Activated naive CD4-positive, alpha-beta T cell treated with anti-CD3 and anti-CD28 coated beads, Interleukin-2, amount 50 U/mL, for 24 hours (primary cell): Measurements from ENCODE around the gene CALHM2.

Experiments
- H3K27ac Mint-ChIP-seq: one replicate; pipeline ENCODE4 v1.8.0; 2021; ENCODE audit warnings: mild to moderate bottlenecking, mixed read lengths
- H3K27me3 Mint-ChIP-seq: one replicate; pipeline ENCODE4 v1.8.0; 2021; ENCODE audit warnings: mixed read lengths
- H3K36me3 Mint-ChIP-seq: one replicate; pipeline ENCODE4 v1.8.0; 2021; ENCODE audit warnings: mixed read lengths
- H3K4me1 Mint-ChIP-seq: one replicate; pipeline ENCODE4 v1.8.0; 2021; ENCODE audit warnings: mixed read lengths
- H3K4me3 Mint-ChIP-seq: one replicate; pipeline ENCODE4 v1.8.0; 2021; ENCODE audit warnings: mild to moderate bottlenecking, mixed read lengths
- H3K9me3 Mint-ChIP-seq: one replicate; pipeline ENCODE4 v1.8.0; 2021; ENCODE audit warnings: mixed read lengths

The CALHM2 gene

GRCh38 chr10:103463499-103463898, 11.3 kb upstream of the CALHM2 start:
- Mint-ChIP-seq H3K4me3 (no peak overlapping the region), H3K4me1 (no peaks in the 10 kb centered on the region), H3K9me3 (no peaks in the 10 kb centered on the region), H3K36me3 (no peaks in the 10 kb centered on the region), H3K27ac (no peak overlapping the region), H3K27me3 (no peaks in the 10 kb centered on the region)

DNA sequence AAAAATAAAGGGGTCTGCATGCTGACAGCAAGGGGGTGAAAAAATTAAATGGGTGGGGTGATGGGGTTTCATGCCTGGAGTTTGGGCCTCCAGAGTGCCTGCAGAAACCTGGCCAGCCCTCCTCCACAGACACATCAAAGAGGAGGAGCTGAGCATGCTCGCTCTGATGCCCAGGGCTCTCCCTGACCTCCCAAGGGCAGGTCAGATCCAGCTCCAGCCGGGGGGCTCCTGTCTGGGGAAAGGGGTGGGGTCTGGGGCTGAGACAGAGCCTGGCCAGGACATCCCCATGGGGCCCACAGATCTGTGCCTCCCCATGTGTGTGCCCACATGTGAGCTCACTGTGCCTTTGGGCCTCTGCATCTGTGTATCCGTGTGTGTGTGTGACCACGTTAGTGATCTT, 7.4 kb upstream of the CALHM2 start:
- no peaks in the 10 kb centered on the region for H3K36me3 Mint-ChIP-seq
- H3K9me3 Mint-ChIP-seq, result no peaks in the 10 kb centered on the region
- no peak overlapping the region for H3K4me3 Mint-ChIP-seq
- H3K4me1 Mint-ChIP-seq, result no peaks in the 10 kb centered on the region
- H3K27me3 Mint-ChIP-seq, result no peaks in the 10 kb centered on the region
- H3K27ac Mint-ChIP-seq, result no peak overlapping the region

DNA sequence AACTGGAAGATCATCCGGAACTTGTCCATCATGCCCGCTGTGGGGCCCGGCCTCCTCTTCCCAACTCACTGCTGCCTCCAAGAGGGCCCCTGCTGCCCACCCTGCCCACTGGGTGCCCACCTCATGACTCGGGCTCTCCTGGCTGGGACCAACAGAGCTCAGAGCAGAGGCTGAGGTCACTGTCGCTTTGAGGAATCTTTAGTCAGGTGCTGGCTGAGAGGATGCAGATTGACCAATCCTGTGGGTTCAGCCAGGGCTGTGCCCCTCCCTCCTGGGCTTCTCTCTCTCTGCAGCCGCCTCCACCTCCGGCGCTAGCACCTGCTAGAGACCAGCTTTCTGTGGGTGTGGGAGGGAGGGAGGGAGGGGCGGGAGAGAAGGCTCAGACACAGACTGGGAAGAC, 6.5 kb upstream of the CALHM2 start, which contains the start of gene CALHM1:
Gene CALHM1 (minus strand): TSS at position 181 of the 400 bp plus-strand sequence. CDS start 149 bp downstream, at position 32.
- no peak within 1 kb of the TSS for H3K27ac Mint-ChIP-seq
- H3K36me3 Mint-ChIP-seq, result no peaks in the 10 kb centered on the region
- no peaks in the 10 kb centered on the region for H3K27me3 Mint-ChIP-seq
- H3K9me3 Mint-ChIP-seq, result no peaks in the 10 kb centered on the region
- H3K4me1 Mint-ChIP-seq, result peaks cover under 1% of the 10 kb centered on the region
- no peak within 1 kb of the TSS for H3K4me3 Mint-ChIP-seq

DNA sequence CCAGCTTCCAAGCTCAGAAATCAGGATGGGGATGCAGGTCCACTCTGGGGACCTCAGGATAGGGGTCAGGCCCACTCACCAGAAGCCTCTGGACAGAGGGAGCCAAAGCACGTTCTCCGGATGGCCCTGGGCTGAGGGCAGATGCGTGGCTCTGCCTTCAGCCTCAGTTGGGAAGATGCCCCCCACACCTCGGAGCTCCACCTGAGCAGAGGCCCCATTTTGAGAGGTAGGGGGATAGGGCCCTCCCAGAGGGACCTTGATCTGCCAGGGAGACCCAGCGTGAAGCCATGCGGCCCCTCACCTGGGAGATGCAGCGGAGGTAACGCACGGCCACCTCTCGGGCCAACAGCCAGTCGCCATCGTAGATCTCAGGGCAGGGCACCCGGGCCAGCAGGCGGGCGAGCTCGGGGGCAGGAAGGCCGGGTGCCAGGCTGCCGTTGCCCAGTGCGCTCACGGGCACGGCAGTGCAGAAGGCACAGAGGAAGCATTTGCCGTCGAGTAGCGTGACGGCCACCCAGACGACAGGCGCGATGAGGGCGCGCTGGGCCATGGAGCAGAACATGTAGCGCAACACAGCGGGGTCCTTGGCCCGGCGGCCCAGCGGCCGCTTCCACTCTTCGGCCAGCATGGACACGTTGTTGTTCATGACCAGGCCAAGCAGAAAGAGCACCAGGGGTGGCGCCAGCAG, 5.9 kb upstream of the CALHM2 start:
- Mint-ChIP-seq H3K27ac (no peak overlapping the region), H3K4me1 (peaks cover 4% of the 10 kb centered on the region), H3K9me3 (no peaks in the 10 kb centered on the region), H3K36me3 (no peaks in the 10 kb centered on the region), H3K27me3 (no peaks in the 10 kb centered on the region), H3K4me3 (no peak overlapping the region)

- no peak overlapping the region for H3K4me3 Mint-ChIP-seq
- no peaks in the 10 kb centered on the region for H3K36me3 Mint-ChIP-seq
- no peaks in the 10 kb centered on the region for H3K9me3 Mint-ChIP-seq
- H3K27me3 Mint-ChIP-seq, result no peaks in the 10 kb centered on the region
- H3K27ac Mint-ChIP-seq, result peak overlapping the region; percentile 72
- peaks cover 5% of the 10 kb centered on the region for H3K4me1 Mint-ChIP-seq
Measured at GRCh38 chr10:103457176-103457712, 5.1 kb upstream of the CALHM2 start.

GRCh38 chr10:103456074-103456660, 4.0 kb upstream of the CALHM2 start:
- Mint-ChIP-seq H3K4me3 (no peak overlapping the region), H3K36me3 (no peaks in the 10 kb centered on the region), H3K27me3 (no peaks in the 10 kb centered on the region), H3K9me3 (no peaks in the 10 kb centered on the region), H3K27ac (no peak overlapping the region), H3K4me1 (peaks cover 11% of the 10 kb centered on the region)

- Mint-ChIP-seq H3K4me3 (no peak overlapping the region), H3K36me3 (no peaks in the 10 kb centered on the region), H3K4me1 (peaks cover 20% of the 10 kb centered on the region), H3K27me3 (no peaks in the 10 kb centered on the region), H3K27ac (no peak overlapping the region), H3K9me3 (no peaks in the 10 kb centered on the region)
Measured at GRCh38 chr10:103455235-103455634, 3.1 kb upstream of the CALHM2 start.

GRCh38 chr10:103454026-103454425, 1.9 kb upstream of the CALHM2 start:
- Mint-ChIP-seq H3K9me3 (no peaks in the 10 kb centered on the region), H3K27me3 (no peaks in the 10 kb centered on the region), H3K4me3 (no peak overlapping the region), H3K36me3 (peaks cover 2% of the 10 kb centered on the region), H3K4me1 (peaks cover 33% of the 10 kb centered on the region), H3K27ac (no peak overlapping the region)

GRCh38 chr10:103452506-103453230, 498 bp upstream of the CALHM2 start:
- H3K9me3 Mint-ChIP-seq, result no peaks in the 10 kb centered on the region
- peak overlapping the region; percentile 89 for H3K4me3 Mint-ChIP-seq
- H3K27me3 Mint-ChIP-seq, result no peaks in the 10 kb centered on the region
- H3K36me3 Mint-ChIP-seq, result peaks cover 8% of the 10 kb centered on the region
- no peak overlapping the region for H3K27ac Mint-ChIP-seq
- peaks cover 39% of the 10 kb centered on the region for H3K4me1 Mint-ChIP-seq

DNA sequence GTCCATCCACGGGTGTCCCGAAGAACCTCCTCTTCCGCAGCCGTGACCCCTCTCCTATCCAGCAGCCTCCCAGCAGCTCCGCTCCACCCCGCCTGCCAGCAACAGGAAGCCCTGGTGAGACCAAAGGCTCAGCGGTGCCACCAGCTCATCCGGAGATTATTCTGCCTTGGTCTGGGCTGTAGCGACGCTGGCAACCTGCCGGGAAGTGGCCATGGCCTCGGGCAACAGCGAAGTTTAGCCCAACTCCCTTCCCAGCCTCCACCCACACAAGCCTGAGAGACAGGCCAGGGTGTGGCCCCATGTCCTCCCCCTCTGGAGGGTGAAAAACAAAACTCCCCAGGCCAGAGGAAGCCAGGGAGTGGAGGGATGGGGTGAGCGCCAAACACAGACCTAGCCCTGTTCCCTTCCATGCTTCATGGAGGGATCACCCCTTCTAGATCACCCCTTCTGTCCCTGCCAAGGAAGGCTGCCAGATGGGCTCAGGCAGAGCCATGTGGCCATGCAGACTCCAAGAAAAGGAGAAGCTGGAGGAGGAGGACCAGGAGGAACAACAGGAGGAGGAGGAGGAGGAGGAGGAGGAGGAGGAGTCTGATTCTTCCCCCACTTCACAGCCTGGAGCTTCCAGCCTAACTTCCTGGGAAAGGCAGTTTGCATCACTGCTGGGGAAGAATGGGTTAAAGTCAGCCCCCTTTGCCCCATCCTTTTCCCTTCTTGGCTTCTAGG, 918 bp downstream of the CALHM2 start:
- Mint-ChIP-seq H3K4me3 (peak overlapping the region; percentile 89), H3K36me3 (peaks cover 10% of the 10 kb centered on the region), H3K4me1 (peaks cover 39% of the 10 kb centered on the region), H3K9me3 (no peaks in the 10 kb centered on the region), H3K27ac (peak overlapping the region; percentile 21), H3K27me3 (no peaks in the 10 kb centered on the region)

DNA sequence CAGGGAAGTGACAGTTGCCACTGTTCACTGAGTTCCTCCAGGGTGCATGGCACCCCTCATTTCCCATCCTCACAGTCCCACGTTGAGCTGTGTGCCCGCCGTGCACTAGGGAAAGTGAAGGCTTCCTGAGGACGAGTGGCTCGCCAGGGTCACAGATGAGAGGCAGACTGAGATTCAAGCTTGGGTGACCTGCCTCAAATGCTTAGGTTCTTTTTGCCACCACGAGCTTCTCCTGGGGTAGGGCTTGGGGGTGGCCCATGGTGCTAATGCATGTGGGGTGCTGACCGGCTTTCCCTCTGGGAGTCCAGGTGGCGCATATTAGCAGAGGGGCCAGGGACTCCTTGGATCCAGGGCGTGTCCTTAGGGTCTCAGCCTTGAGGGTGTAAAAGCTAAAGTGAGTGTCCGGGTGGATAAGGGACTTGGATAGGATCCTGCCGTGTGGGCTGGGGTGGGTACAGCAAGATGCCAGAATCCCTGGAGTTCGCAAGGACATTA, 1.9 kb downstream of the CALHM2 start:
- H3K27me3 Mint-ChIP-seq, result no peaks in the 10 kb centered on the region
- H3K4me1 Mint-ChIP-seq, result peaks cover 39% of the 10 kb centered on the region
- H3K27ac Mint-ChIP-seq, result no peak overlapping the region
- H3K36me3 Mint-ChIP-seq, result peaks cover 10% of the 10 kb centered on the region
- H3K4me3 Mint-ChIP-seq, result peak overlapping the region; percentile 89
- H3K9me3 Mint-ChIP-seq, result no peaks in the 10 kb centered on the region

- Mint-ChIP-seq H3K4me1 (peaks cover 39% of the 10 kb centered on the region), H3K27ac (peak overlapping the region; percentile 49), H3K27me3 (no peaks in the 10 kb centered on the region), H3K36me3 (peaks cover 12% of the 10 kb centered on the region), H3K4me3 (peak overlapping the region; percentile 69), H3K9me3 (no peaks in the 10 kb centered on the region)
Measured at GRCh38 chr10:103449208-103450144, 2.7 kb downstream of the CALHM2 start.

DNA sequence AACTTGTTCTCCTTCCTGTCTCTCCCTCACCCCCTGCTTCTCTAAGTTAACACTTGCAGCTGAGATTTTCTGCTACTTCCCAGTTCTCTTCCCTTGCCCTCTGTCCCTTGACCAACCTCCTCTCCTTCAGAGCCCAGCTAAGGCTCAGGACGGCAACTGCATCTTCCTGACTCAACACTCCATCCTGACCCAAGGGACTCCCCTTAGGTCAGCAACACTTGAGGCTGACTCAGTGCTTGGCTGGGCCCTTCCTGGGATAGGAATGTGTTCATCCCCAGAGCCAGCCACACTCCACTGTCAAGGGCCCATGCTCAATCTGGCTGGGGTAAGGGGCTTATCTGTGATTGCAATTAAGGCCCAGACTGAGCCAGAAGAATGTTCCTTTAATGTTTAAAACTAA, 3.4 kb downstream of the CALHM2 start:
- H3K4me1 Mint-ChIP-seq, result peaks cover 38% of the 10 kb centered on the region
- no peaks in the 10 kb centered on the region for H3K9me3 Mint-ChIP-seq
- H3K36me3 Mint-ChIP-seq, result peaks cover 14% of the 10 kb centered on the region
- H3K4me3 Mint-ChIP-seq, result no peak overlapping the region
- peak overlapping the region; percentile 62 for H3K27ac Mint-ChIP-seq
- no peaks in the 10 kb centered on the region for H3K27me3 Mint-ChIP-seq

DNA sequence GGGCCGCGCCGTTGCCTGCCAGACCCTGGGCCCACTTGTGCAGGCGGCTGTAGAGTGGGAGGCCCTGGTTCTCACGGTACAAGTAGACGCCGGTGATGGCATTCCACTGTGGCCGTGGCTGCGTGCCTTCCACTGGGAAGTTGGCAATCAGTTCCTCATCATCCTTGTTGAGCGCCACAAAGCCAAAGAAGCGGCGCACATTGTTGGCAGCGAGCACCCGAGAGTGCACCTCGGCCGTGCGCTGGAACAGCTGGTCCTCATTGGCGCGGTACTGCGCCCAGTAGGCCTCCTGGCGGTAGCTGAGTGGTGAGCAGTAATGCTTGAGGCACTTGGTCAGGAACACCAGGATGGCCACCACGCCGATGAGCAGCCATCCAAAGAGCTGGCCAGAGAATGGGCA, 5.0 kb downstream of the CALHM2 start:
- Mint-ChIP-seq H3K27me3 (no peaks in the 10 kb centered on the region), H3K27ac (no peak overlapping the region), H3K9me3 (no peaks in the 10 kb centered on the region), H3K4me3 (no peak overlapping the region), H3K4me1 (peaks cover 33% of the 10 kb centered on the region), H3K36me3 (peaks cover 16% of the 10 kb centered on the region)
